GM12878 (cell line): ENCODE results near the gene GATAD2B. TPM values are rescaled to one million over a fixed set of nuclear protein-coding genes. Genes with fewer than 3 reads are reported as not detected.
A peak's percentile ranks its signal among the peaks of the same experiment; 100 is the strongest.

Source experiments
- ASH2L ChIP-seq: fragments of 300-600, 200-600 bp; sonication (generic); IDR thresholded peaks from 2 replicates; pipeline ENCODE4 v1.6.1; 2017; ENCODE audit warnings: low read depth, mild to moderate bottlenecking, borderline replicate concordance
- BMI1 ChIP-seq: fragments of 450-650 bp; IDR thresholded peaks from 2 replicates; pipeline ENCODE4 v1.6.1; 2016; ENCODE audit warnings: mild to moderate bottlenecking, moderate library complexity, borderline replicate concordance
- IKZF2 ChIP-seq, 2 experiments: fragments of 450-650 bp; IDR thresholded peaks; 2 replicates each; pipeline ENCODE4 v1.6.1; 2017; ENCODE audit warnings: mild to moderate bottlenecking in 2 of 2, moderate library complexity in 2 of 2
- MEF2A ChIP-seq: IDR thresholded peaks from 2 replicates; pipeline ENCODE4 v1.6.1; 2011; ENCODE audit warnings: low read depth, mild to moderate bottlenecking, low read length, moderate library complexity; ENCODE audit not compliant: insufficient read depth
- MXI1 ChIP-seq: fragments of 150-350 bp; IDR thresholded peaks from 2 replicates; pipeline ENCODE4 v1.6.1; 2011; ENCODE audit warnings: low read depth, mild to moderate bottlenecking, inconsistent platforms, low read length, improper control_type of control experiment
- NFYA ChIP-seq: IDR thresholded peaks from 2 replicates; pipeline ENCODE4 v1.6.1; 2011; ENCODE audit warnings: low read depth, mild to moderate bottlenecking, low read length, improper control_type of control experiment, borderline replicate concordance
- PAX5 ChIP-seq: IDR thresholded peaks from 2 replicates; pipeline ENCODE4 v1.6.1; 2011; ENCODE audit warnings: low read depth, low read length, borderline replicate concordance
- POU2F2 ChIP-seq: IDR thresholded peaks from 3 replicates; pipeline ENCODE4 v1.6.1; 2011; ENCODE audit warnings: low read depth, mild to moderate bottlenecking, low read length, borderline replicate concordance
- RB1 ChIP-seq: fragments of 450-650 bp; formaldehyde crosslinking; IDR thresholded peaks from 2 replicates; pipeline ENCODE4 v1.6.1; 2017; ENCODE audit warnings: mild to moderate bottlenecking, borderline replicate concordance
- SIX5 ChIP-seq: IDR thresholded peaks from 2 replicates; pipeline ENCODE4 v1.6.1; 2011; ENCODE audit warnings: mild to moderate bottlenecking, low read depth, low read length, moderate library complexity; ENCODE audit not compliant: severe bottlenecking
- SMAD1 ChIP-seq: fragments of 450-650 bp; IDR thresholded peaks from 2 replicates; pipeline ENCODE4 v1.6.1; 2018; ENCODE audit warnings: mild to moderate bottlenecking, low read depth; ENCODE audit not compliant: partially characterized antibody
- SMARCA5 ChIP-seq: fragments of 450-650 bp; IDR thresholded peaks from 2 replicates; pipeline ENCODE4 v1.6.1; 2017; ENCODE audit warnings: mild to moderate bottlenecking
- SP1 ChIP-seq: IDR thresholded peaks from one replicate; pipeline ENCODE4 v1.6.1; 2011; ENCODE audit warnings: low read depth, low read length
- SREBF1 ChIP-seq: IDR thresholded peaks from 2 replicates; pipeline ENCODE4 v1.6.1; 2012; ENCODE audit warnings: mild to moderate bottlenecking, low read length
- TCF3 ChIP-seq: IDR thresholded peaks from 2 replicates; pipeline ENCODE4 v1.6.1; 2012; ENCODE audit warnings: low read depth, mild to moderate bottlenecking, low read length, borderline replicate concordance; ENCODE audit not compliant: insufficient read depth
- polyA plus RNA-seq, 11 experiments: library from polyadenylated mRNA; depleted of rRNA in 4 of 11; unstranded in 6 of 11; stranded (reverse) in 5 of 11; fragments of >200 nt; fragmentation: Nextera tagmentation in 4 of 11; fragmentation: Illumina TruSeq in 1 of 11; extraction: Ambion mirVana in 4 of 11; extraction: Trizol in 1 of 11; gene quantifications; 1 replicate in 1 of 11; 2 replicates in 10 of 11; pipeline versions ENCODE4 v1.2.1 to v1.2.3, GENCODE V29; 2011 to 2016; ENCODE audit warnings: inconsistent platforms in 2 of 11, missing spikeins in 2 of 11, low read depth in 1 of 11
- total RNA-seq, 4 experiments: library from RNA; depleted of rRNA in 3 of 4; stranded (reverse); fragments of >200 nt in 3 of 4; fragmentation: Illumina TruSeq in 1 of 4; extraction: Trizol in 1 of 4; gene quantifications; 2 replicates each; pipeline versions ENCODE4 v1.2.1 to v1.2.3, GENCODE V29; 2013 to 2021
- TF ChIP-seq, protein P1 (sequence below): fragments of 450-650 bp; IDR thresholded peaks from 2 replicates; pipeline ENCODE4 v1.6.1; 2016; ENCODE audit warnings: mild to moderate bottlenecking, moderate library complexity, borderline replicate concordance
- TF ChIP-seq, protein P2 (sequence below): IDR thresholded peaks from 2 replicates; pipeline ENCODE4 v1.6.1; 2011; ENCODE audit warnings: borderline replicate concordance, low read depth, mild to moderate bottlenecking, moderate library complexity, low read length; ENCODE audit not compliant: insufficient read depth, poor library complexity, severe bottlenecking
- TF ChIP-seq, protein P3 (sequence below): fragments of 450-650 bp; IDR thresholded peaks from 2 replicates; pipeline ENCODE4 v1.6.1; 2018; ENCODE audit warnings: mild to moderate bottlenecking, low read depth, moderate library complexity; ENCODE audit not compliant: partially characterized antibody

The GATAD2B gene
- total and polyA plus RNA-seq, 10 of the 15 experiments (the other 5 are each of a cell fraction or from before 2014, with no cell fraction given), result 2.4 to 63.1 (median 8.7) TPM

DNA sequence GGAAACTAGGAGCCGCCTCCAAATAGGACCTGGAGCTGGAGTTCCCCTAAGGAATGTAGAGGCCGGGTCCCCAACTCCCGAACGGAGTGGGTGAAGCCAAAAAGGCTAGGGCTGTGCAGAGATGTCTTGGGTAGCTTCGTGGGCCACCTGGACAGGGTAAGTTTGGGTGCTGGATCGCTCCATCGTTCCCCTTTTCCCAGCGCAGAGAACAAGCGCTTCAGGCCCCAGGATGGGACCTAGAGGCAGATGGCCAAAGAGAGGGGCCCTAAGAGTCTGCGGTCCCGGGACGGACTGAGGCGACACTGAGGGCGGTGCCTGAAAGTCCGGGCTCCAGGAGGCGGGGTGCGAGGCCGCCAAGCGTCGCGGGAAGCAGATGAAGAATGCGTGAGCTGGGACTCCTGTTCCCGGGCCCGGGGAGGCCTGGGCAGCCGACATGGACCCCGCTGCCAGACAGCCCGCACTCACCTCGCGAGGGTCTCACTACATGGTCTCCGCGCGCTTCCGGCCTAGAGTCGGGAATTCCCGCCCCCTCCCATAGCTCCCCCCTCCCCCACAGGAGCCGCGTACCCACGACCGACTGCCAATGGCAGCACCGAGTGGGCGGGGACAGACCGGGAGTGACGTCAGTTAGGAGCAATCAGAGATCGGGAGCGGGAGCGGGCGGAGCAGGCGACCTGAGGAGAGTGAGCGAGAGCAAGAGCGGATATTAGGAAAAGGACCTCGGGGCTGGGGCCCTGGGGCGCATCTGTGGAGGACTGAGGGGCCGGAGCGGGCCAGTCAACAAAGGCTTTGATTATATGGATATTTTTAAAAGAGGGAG is 40.5 kb upstream of the GATAD2B start, which contains the start of gene SLC39A1 (continued):
- TF ChIP-seq, protein P1, sequence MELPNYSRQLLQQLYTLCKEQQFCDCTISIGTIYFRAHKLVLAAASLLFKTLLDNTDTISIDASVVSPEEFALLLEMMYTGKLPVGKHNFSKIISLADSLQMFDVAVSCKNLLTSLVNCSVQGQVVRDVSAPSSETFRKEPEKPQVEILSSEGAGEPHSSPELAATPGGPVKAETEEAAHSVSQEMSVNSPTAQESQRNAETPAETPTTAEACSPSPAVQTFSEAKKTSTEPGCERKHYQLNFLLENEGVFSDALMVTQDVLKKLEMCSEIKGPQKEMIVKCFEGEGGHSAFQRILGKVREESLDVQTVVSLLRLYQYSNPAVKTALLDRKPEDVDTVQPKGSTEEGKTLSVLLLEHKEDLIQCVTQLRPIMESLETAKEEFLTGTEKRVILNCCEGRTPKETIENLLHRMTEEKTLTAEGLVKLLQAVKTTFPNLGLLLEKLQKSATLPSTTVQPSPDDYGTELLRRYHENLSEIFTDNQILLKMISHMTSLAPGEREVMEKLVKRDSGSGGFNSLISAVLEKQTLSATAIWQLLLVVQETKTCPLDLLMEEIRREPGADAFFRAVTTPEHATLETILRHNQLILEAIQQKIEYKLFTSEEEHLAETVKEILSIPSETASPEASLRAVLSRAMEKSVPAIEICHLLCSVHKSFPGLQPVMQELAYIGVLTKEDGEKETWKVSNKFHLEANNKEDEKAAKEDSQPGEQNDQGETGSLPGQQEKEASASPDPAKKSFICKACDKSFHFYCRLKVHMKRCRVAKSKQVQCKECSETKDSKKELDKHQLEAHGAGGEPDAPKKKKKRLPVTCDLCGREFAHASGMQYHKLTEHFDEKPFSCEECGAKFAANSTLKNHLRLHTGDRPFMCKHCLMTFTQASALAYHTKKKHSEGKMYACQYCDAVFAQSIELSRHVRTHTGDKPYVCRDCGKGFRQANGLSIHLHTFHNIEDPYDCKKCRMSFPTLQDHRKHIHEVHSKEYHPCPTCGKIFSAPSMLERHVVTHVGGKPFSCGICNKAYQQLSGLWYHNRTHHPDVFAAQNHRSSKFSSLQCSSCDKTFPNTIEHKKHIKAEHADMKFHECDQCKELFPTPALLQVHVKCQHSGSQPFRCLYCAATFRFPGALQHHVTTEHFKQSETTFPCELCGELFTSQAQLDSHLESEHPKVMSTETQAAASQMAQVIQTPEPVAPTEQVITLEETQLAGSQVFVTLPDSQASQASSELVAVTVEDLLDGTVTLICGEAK, result 0 out of 2 replicates have a peak, but pooled peaks have one; percentile 14
- TF ChIP-seq NFYA (no peak; the same call in 1 of the 2 replicates), TCF3 (no peak), RB1 (no peak), MEF2A (no peak), IKZF2 (IDR thresholded peaks at IDR 0.05) (peak in 1 of 2 experiments; percentile 73; a peak in 3 of 4 replicates), SMAD1 (no peak), SREBF1 (no peak), PAX5 (no peak; the same call in 1 of the 2 replicates), SIX5 (no peak), BMI1 (no peak), ASH2L (no peak), POU2F2 (no peak), MXI1 (0 out of 2 replicates have a peak, but pooled peaks have one; percentile 16), SMARCA5 (0 out of 2 replicates have a peak, but pooled peaks have one; percentile 14), SP1 (peak; percentile 87)
- TF ChIP-seq, protein P2, sequence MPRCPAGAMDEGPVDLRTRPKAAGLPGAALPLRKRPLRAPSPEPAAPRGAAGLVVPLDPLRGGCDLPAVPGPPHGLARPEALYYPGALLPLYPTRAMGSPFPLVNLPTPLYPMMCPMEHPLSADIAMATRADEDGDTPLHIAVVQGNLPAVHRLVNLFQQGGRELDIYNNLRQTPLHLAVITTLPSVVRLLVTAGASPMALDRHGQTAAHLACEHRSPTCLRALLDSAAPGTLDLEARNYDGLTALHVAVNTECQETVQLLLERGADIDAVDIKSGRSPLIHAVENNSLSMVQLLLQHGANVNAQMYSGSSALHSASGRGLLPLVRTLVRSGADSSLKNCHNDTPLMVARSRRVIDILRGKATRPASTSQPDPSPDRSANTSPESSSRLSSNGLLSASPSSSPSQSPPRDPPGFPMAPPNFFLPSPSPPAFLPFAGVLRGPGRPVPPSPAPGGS, result no peak
- TF ChIP-seq, protein P3, sequence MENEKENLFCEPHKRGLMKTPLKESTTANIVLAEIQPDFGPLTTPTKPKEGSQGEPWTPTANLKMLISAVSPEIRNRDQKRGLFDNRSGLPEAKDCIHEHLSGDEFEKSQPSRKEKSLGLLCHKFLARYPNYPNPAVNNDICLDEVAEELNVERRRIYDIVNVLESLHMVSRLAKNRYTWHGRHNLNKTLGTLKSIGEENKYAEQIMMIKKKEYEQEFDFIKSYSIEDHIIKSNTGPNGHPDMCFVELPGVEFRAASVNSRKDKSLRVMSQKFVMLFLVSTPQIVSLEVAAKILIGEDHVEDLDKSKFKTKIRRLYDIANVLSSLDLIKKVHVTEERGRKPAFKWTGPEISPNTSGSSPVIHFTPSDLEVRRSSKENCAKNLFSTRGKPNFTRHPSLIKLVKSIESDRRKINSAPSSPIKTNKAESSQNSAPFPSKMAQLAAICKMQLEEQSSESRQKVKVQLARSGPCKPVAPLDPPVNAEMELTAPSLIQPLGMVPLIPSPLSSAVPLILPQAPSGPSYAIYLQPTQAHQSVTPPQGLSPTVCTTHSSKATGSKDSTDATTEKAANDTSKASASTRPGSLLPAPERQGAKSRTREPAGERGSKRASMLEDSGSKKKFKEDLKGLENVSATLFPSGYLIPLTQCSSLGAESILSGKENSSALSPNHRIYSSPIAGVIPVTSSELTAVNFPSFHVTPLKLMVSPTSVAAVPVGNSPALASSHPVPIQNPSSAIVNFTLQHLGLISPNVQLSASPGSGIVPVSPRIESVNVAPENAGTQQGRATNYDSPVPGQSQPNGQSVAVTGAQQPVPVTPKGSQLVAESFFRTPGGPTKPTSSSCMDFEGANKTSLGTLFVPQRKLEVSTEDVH, result no peak
